Measurements from ENCODE around the gene COL27A1.

The COL27A1 gene

DNA sequence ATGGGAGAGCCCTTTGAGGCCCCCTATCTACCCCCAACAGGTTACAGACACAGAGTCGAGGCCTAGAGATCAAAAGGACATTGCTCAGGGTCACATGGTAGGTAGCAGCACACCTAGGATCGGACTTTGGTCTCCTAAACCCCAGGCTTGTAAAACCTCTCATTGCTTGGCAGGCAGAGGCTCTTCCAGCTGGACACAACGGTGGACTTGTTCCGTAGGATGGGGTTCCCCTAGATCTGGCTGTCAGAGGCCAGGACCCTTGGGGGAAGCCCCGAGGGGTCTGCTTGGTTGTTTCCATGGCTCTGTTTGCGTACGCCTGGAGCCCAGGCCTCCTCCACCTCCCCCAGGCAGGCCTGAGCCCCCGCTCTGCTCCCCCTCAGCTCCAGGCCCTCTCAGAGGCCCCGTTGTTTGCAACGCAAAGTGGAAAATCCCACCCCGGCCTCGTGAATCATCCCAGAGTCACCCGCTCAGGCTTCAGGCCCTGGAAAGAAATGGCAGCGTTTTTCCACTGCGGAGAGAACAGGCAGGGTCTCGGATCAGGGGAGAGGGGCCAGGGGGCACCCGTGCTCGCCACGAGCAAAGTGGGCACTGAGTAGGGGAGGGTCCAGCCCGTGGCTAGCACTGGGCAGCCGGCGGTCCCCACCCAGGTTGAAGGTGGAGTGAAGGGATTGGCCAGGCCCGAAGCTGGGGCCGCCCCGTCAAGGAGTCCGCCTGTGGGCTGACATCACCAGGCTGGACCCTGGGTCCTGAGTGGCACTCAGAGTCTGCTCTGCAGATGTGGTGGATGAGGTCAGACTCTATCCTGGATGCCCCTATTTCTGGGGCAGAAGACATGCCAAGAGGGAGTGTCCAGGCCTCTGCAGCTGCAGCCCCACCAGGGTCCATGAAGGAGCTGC is 19.8 kb downstream of the COL27A1 start:
- H3K9ac ChIP-seq (ENCODE audit: low read depth, low read length), result no peak overlapping the region
- no peaks in the 10 kb centered on the region for H3K9me3 ChIP-seq (ENCODE audit: insufficient read depth, low read length, severe bottlenecking)
- H3K27ac ChIP-seq (ENCODE audit: low read length), result no peak overlapping the region
- H3K4me2 ChIP-seq (ENCODE audit: insufficient read depth, low read length), result no peak overlapping the region
- H3K4me3 ChIP-seq (ENCODE audit: low read depth in 1 of 2, low read length in 2 of 2), result no peak overlapping the region
- H3K27me3 ChIP-seq (ENCODE audit: insufficient read depth, low read length, poor library complexity), result no peaks in the 10 kb centered on the region
- no peaks in the 10 kb centered on the region for H3K36me3 ChIP-seq (ENCODE audit: insufficient read depth, low read length)
- ATAC-seq (ENCODE audit: insufficient read depth, low read depth) (no peak), DNase-seq (no peak)
- H3K79me2 ChIP-seq (ENCODE audit: insufficient read depth, low read length), result no peaks in the 10 kb centered on the region
- H3K4me1 ChIP-seq (ENCODE audit: insufficient read depth, low read length), result no peaks in the 10 kb centered on the region
- no peaks in the 10 kb centered on the region for H4K20me1 ChIP-seq (ENCODE audit: insufficient read depth, low read length)
- TF ChIP-seq, protein P1, sequence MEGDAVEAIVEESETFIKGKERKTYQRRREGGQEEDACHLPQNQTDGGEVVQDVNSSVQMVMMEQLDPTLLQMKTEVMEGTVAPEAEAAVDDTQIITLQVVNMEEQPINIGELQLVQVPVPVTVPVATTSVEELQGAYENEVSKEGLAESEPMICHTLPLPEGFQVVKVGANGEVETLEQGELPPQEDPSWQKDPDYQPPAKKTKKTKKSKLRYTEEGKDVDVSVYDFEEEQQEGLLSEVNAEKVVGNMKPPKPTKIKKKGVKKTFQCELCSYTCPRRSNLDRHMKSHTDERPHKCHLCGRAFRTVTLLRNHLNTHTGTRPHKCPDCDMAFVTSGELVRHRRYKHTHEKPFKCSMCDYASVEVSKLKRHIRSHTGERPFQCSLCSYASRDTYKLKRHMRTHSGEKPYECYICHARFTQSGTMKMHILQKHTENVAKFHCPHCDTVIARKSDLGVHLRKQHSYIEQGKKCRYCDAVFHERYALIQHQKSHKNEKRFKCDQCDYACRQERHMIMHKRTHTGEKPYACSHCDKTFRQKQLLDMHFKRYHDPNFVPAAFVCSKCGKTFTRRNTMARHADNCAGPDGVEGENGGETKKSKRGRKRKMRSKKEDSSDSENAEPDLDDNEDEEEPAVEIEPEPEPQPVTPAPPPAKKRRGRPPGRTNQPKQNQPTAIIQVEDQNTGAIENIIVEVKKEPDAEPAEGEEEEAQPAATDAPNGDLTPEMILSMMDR (IDR thresholded peaks at IDR 0.05; ENCODE audit: borderline replicate concordance, extremely low read depth, low read length, poor library complexity, severe bottlenecking), result no peak
- TF ChIP-seq EZH2 (IDR thresholded peaks at IDR 0.05; ENCODE audit: borderline replicate concordance, low read depth, low read length, severe bottlenecking), result no peak
- H2AFZ ChIP-seq (ENCODE audit: low read depth, low read length), result no peak overlapping the region

DNA sequence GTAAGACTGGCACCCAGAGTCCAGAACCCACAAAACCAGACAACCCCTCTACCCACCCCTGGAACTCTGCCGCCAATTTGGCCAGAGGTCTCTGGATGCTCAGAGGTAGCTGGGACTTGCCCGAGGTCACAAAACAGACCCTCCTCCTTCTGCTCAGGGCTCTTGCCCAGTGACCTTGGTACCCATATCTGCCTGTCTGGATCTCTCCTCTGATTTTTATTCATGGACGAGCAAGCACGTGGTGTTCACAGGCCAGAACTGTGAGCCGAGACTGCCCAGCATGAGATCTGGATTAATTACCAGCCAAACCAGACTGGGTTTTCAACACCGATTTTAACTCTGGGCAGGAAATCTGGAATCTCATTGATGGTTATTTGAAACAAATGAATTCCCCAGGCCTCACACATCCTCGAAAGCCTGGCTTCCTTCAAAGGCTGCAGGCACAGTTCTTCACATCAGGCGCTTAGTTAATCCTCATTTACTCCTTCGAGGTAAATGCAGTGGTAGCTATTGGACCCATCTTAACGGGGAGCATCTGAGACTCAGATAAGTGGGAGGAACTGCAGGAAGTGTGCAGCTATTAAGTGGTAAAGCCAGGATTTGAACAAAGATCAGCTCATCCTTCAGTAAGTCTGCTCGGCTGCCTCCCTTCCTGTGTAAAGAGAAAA is 21.4 kb downstream of the COL27A1 start:
- no peak for DNase-seq

DNA sequence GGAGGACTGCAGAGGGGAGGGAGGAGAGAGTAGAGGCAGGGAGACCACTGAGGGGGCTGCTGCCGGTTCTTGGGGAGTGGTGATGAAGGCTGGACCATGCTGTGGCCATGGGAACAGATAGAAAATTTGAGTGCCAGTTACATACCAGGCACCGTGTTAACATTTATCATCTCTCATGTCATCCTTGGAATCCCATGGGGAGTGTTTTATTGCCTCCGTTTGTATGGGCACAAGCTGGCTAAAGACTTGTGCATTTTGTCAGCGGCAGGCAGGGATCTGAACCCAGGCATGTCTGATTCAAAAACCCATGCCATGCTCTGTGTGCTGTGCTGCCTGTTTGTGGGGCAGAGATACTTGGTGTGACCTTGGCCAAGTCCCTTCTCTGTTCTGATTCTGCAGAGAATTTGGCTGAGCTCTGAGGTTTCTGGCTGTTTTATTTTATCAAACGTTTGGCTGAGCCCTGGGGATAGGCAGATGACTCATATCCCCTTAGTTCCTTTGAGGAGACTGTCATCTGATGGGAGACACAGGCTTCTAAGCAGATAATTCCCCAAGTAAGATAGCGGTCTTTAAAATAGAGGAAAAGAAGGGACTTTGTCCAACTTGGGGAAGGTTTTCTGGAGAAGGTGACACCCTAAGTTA is 22.2 kb downstream of the COL27A1 start:
- Histone ChIP-seq H3K27me3 (ENCODE audit: insufficient read depth, low read length, poor library complexity) (no peaks in the 10 kb centered on the region), H3K4me1 (ENCODE audit: insufficient read depth, low read length) (no peaks in the 10 kb centered on the region), H3K4me3 (ENCODE audit: low read depth in 1 of 2, low read length in 2 of 2) (no peak overlapping the region), H3K36me3 (ENCODE audit: insufficient read depth, low read length) (no peaks in the 10 kb centered on the region), H3K9ac (ENCODE audit: low read depth, low read length) (no peak overlapping the region), H3K27ac (ENCODE audit: low read length) (no peak overlapping the region), H3K9me3 (ENCODE audit: insufficient read depth, low read length, severe bottlenecking) (no peaks in the 10 kb centered on the region), H4K20me1 (ENCODE audit: insufficient read depth, low read length) (no peaks in the 10 kb centered on the region), H3K79me2 (ENCODE audit: insufficient read depth, low read length) (no peaks in the 10 kb centered on the region), H3K4me2 (ENCODE audit: insufficient read depth, low read length) (no peak overlapping the region), H2AFZ (ENCODE audit: low read depth, low read length) (no peak overlapping the region)
- ATAC-seq (ENCODE audit: insufficient read depth, low read depth) (no peak), DNase-seq (no peak)
- TF ChIP-seq, protein P1 (IDR thresholded peaks at IDR 0.05; ENCODE audit: borderline replicate concordance, extremely low read depth, low read length, poor library complexity, severe bottlenecking), result no peak
- no peak for TF ChIP-seq EZH2 (IDR thresholded peaks at IDR 0.05; ENCODE audit: borderline replicate concordance, low read depth, low read length, severe bottlenecking)

More for the DNA sequence above, 21.4 kb downstream of the COL27A1 start:
- Histone ChIP-seq H3K9ac (ENCODE audit: low read depth, low read length) (no peak overlapping the region), H3K9me3 (ENCODE audit: insufficient read depth, low read length, severe bottlenecking) (no peaks in the 10 kb centered on the region), H3K4me3 (ENCODE audit: low read depth in 1 of 2, low read length in 2 of 2) (no peak overlapping the region), H3K4me2 (ENCODE audit: insufficient read depth, low read length) (no peak overlapping the region), H3K36me3 (ENCODE audit: insufficient read depth, low read length) (no peaks in the 10 kb centered on the region), H2AFZ (ENCODE audit: low read depth, low read length) (no peak overlapping the region), H3K27ac (ENCODE audit: low read length) (no peak overlapping the region), H4K20me1 (ENCODE audit: insufficient read depth, low read length) (no peaks in the 10 kb centered on the region), H3K79me2 (ENCODE audit: insufficient read depth, low read length) (no peaks in the 10 kb centered on the region), H3K4me1 (ENCODE audit: insufficient read depth, low read length) (no peaks in the 10 kb centered on the region), H3K27me3 (ENCODE audit: insufficient read depth, low read length, poor library complexity) (no peaks in the 10 kb centered on the region)
- no peak for TF ChIP-seq EZH2 (IDR thresholded peaks at IDR 0.05; ENCODE audit: borderline replicate concordance, low read depth, low read length, severe bottlenecking)
- TF ChIP-seq, protein P1 (IDR thresholded peaks at IDR 0.05; ENCODE audit: borderline replicate concordance, extremely low read depth, low read length, poor library complexity, severe bottlenecking), result no peak
- no peak for ATAC-seq (ENCODE audit: insufficient read depth, low read depth)
